HL-60/S4 (cell line): ENCODE results near the gene CD9.

ENCODE experiments used
- in situ Hi-C: fragments of 300-500 bp; cut with MboI; formaldehyde crosslinking; loops from 2 replicates; pipeline ENCODE4 v1.14.3; 2022; ENCODE audit warnings: low sequenced_read_pairs

Gene CD9

GRCh38 chr12:6180268-6181051 lies 19.7 kb upstream of the CD9 start:
- in situ Hi-C loops = no loop called here

- in situ Hi-C loops = no loop called here
These were observed 19.0 kb upstream of the CD9 start for GRCh38 chr12:6181166-6181565.

- in situ Hi-C loops = no loop called here
These were observed 18.5 kb upstream of the CD9 start for GRCh38 chr12:6181583-6182278.

- in situ Hi-C loops = no loop called here
These were observed 17.8 kb upstream of the CD9 start for GRCh38 chr12:6182279-6182898.

- in situ Hi-C loops = no loop called here
These were observed 16.3 kb upstream of the CD9 start for GRCh38 chr12:6183689-6184428.

GRCh38 chr12:6185961-6186827 lies 14.0 kb upstream of the CD9 start:
- in situ Hi-C loops = no loop called here

GRCh38 chr12:6187948-6188793 lies 12.0 kb upstream of the CD9 start:
- in situ Hi-C loops = no loop called here

- in situ Hi-C loops = no loop called here
These were observed 11.2 kb upstream of the CD9 start for GRCh38 chr12:6189028-6189427.

- in situ Hi-C loops = loop anchor here (10.0 kb wide), 1 partner anchor 125 kb away; no protein-coding TSS in a partner anchor
These were observed 10.1 kb upstream of the CD9 start for GRCh38 chr12:6189952-6190598.

- in situ Hi-C loops = loop anchor here (10.0 kb wide), 1 partner anchor 126 kb away; no protein-coding TSS in a partner anchor
These were observed 9.3 kb upstream of the CD9 start for GRCh38 chr12:6190767-6191530.

- in situ Hi-C loops = loop anchor here (10.0 kb wide), 1 partner anchor 128 kb away; no protein-coding TSS in a partner anchor
These were observed 7.4 kb upstream of the CD9 start for GRCh38 chr12:6192604-6193380.

- in situ Hi-C loops = loop anchor here (10.0 kb wide), 1 partner anchor 129 kb away; no protein-coding TSS in a partner anchor
These were observed 6.1 kb upstream of the CD9 start for GRCh38 chr12:6193853-6194815.

GRCh38 chr12:6195665-6196535 lies 4.3 kb upstream of the CD9 start:
- in situ Hi-C loops = loop anchor here (10.0 kb wide), 1 partner anchor 131 kb away; no protein-coding TSS in a partner anchor

GRCh38 chr12:6198051-6198450 lies 2.1 kb upstream of the CD9 start:
- in situ Hi-C loops = loop anchor here (10.0 kb wide), 1 partner anchor 133 kb away; no protein-coding TSS in a partner anchor

- in situ Hi-C loops = loop anchor here (10.0 kb wide), 1 partner anchor 134 kb away; no protein-coding TSS in a partner anchor
These were observed 1.6 kb upstream of the CD9 start for GRCh38 chr12:6198556-6198955.
